SK-N-SH (cell line): ENCODE data around the gene PARVA.

Experiments
- EP300 ChIP-seq, 2 experiments: IDR thresholded peaks; 2 replicates each; pipeline versions ENCODE4 v1.4.0 to v1.6.1; 2012; ENCODE audit warnings: borderline replicate concordance in 1 of 2, low read depth in 1 of 2, low read length in 1 of 2
- EZH2phosphoT487 ChIP-seq: fragments of 200-600 bp; sonication (generic); IDR thresholded peaks from 2 replicates; pipeline ENCODE4 v1.6.1; 2017; ENCODE audit warnings: low read depth, mixed run types, mild to moderate bottlenecking, antibody characterized with exemption, moderate library complexity, borderline replicate concordance
- FOSL2 ChIP-seq: IDR thresholded peaks from 2 replicates; pipeline ENCODE4 v1.4.0; 2012; ENCODE audit warnings: low read depth, mild to moderate bottlenecking, moderate library complexity, borderline replicate concordance
- JUND ChIP-seq: IDR thresholded peaks from 2 replicates; pipeline ENCODE4 v1.4.0; 2012
- MXI1 ChIP-seq: IDR thresholded peaks from 2 replicates; pipeline ENCODE4 v1.6.1; 2012; ENCODE audit warnings: mild to moderate bottlenecking, low read depth, low read length, improper control_type of control experiment
- RXRA ChIP-seq: IDR thresholded peaks from 2 replicates; pipeline ENCODE4 v1.4.0; 2012; ENCODE audit warnings: low read depth, mild to moderate bottlenecking, borderline replicate concordance
- TAF1 ChIP-seq: IDR thresholded peaks from 2 replicates; pipeline ENCODE4 v1.6.1; 2012; ENCODE audit warnings: low read depth, mild to moderate bottlenecking, low read length, moderate library complexity, borderline replicate concordance
- USF2 ChIP-seq: fragments of 150-350 bp; IDR thresholded peaks from 2 replicates; pipeline ENCODE4 v1.6.1; 2017; ENCODE audit warnings: antibody characterized with exemption, low read length, low read depth, borderline replicate concordance
- TF ChIP-seq, protein P1 (sequence below): fragments of 200-600 bp; sonication (generic); IDR thresholded peaks from 2 replicates; pipeline ENCODE4 v1.6.1; 2017; ENCODE audit warnings: antibody characterized with exemption, mild to moderate bottlenecking, moderate library complexity
- TF ChIP-seq, protein P2 (sequence below): IDR thresholded peaks from 2 replicates; pipeline ENCODE4 v1.6.1; 2012; ENCODE audit warnings: mild to moderate bottlenecking, low read depth, low read length, moderate library complexity
- TF ChIP-seq, protein P3 (sequence below): fragments of 150-350 bp; IDR thresholded peaks from 2 replicates; pipeline ENCODE4 v1.6.1; 2016; ENCODE audit warnings: mild to moderate bottlenecking, low read depth, low read length

DNA sequence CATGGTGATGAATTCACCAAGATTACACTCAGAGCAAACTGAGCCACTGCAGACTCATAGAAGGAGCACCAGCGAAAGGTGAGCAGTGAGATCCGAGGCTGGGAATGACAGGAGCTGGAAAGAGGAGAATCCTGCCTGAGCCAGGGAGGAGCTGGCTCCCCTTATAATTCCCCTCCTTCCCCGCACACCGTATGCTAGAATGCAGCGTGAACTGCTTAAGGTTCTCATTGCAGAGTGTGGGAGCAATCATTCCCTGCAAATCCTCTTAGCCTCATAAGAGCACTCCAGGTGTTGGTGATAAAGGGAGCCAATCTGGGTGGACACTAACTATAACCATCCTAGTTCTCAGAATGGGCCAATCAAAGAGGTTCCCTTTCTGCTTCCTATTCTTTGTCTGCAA, 169.3 kb downstream of the PARVA start:
- TF ChIP-seq RXRA (no peak), FOSL2 (no peak), TAF1 (no peak), JUND (no peak), EP300 (IDR thresholded peaks at IDR 0.05; ENCODE audit: borderline replicate concordance in 1 of 2, low read depth in 1 of 2, low read length in 1 of 2) (no peak), EZH2phosphoT487 (no peak), MXI1 (no peak), USF2 (no peak)
- TF ChIP-seq, protein P1, sequence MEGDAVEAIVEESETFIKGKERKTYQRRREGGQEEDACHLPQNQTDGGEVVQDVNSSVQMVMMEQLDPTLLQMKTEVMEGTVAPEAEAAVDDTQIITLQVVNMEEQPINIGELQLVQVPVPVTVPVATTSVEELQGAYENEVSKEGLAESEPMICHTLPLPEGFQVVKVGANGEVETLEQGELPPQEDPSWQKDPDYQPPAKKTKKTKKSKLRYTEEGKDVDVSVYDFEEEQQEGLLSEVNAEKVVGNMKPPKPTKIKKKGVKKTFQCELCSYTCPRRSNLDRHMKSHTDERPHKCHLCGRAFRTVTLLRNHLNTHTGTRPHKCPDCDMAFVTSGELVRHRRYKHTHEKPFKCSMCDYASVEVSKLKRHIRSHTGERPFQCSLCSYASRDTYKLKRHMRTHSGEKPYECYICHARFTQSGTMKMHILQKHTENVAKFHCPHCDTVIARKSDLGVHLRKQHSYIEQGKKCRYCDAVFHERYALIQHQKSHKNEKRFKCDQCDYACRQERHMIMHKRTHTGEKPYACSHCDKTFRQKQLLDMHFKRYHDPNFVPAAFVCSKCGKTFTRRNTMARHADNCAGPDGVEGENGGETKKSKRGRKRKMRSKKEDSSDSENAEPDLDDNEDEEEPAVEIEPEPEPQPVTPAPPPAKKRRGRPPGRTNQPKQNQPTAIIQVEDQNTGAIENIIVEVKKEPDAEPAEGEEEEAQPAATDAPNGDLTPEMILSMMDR = no peak
- TF ChIP-seq, protein P2, sequence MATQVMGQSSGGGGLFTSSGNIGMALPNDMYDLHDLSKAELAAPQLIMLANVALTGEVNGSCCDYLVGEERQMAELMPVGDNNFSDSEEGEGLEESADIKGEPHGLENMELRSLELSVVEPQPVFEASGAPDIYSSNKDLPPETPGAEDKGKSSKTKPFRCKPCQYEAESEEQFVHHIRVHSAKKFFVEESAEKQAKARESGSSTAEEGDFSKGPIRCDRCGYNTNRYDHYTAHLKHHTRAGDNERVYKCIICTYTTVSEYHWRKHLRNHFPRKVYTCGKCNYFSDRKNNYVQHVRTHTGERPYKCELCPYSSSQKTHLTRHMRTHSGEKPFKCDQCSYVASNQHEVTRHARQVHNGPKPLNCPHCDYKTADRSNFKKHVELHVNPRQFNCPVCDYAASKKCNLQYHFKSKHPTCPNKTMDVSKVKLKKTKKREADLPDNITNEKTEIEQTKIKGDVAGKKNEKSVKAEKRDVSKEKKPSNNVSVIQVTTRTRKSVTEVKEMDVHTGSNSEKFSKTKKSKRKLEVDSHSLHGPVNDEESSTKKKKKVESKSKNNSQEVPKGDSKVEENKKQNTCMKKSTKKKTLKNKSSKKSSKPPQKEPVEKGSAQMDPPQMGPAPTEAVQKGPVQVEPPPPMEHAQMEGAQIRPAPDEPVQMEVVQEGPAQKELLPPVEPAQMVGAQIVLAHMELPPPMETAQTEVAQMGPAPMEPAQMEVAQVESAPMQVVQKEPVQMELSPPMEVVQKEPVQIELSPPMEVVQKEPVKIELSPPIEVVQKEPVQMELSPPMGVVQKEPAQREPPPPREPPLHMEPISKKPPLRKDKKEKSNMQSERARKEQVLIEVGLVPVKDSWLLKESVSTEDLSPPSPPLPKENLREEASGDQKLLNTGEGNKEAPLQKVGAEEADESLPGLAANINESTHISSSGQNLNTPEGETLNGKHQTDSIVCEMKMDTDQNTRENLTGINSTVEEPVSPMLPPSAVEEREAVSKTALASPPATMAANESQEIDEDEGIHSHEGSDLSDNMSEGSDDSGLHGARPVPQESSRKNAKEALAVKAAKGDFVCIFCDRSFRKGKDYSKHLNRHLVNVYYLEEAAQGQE = no peak
- TF ChIP-seq, protein P3, sequence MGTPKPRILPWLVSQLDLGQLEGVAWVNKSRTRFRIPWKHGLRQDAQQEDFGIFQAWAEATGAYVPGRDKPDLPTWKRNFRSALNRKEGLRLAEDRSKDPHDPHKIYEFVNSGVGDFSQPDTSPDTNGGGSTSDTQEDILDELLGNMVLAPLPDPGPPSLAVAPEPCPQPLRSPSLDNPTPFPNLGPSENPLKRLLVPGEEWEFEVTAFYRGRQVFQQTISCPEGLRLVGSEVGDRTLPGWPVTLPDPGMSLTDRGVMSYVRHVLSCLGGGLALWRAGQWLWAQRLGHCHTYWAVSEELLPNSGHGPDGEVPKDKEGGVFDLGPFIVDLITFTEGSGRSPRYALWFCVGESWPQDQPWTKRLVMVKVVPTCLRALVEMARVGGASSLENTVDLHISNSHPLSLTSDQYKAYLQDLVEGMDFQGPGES = no peak
